ENCODE data around the gene HOXA7.
A peak's percentile ranks its signal among the peaks of the same experiment; 100 is the strongest.

HOXA7 gene

DNA sequence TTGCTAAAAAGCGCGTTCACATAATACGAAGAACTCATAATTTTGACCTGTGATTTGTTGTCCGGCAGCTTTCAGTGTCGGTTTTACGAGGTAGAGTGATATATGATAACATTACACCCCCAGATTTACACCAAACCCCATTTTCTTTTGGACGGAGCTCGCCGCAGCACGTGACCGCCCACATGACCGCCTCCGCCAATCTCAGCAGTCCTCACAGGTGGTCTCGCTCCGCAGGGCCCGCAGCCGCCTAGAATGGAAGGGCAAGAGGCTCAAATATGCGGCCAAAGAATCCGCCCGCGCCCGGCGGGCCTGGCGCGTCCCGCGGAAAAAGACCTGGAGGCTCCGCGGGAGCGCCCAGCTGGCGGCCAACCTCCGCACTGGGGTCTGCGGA lies at the start of gene HOXA7:
TSS of gene HOXA7 (minus strand) at position 168 of the 391 bp plus-strand sequence. CDS start at position 38, 130 bp downstream.
- DNase-seq (ENCODE audit: low read depth in 2 of 2), result no peak

DNA sequence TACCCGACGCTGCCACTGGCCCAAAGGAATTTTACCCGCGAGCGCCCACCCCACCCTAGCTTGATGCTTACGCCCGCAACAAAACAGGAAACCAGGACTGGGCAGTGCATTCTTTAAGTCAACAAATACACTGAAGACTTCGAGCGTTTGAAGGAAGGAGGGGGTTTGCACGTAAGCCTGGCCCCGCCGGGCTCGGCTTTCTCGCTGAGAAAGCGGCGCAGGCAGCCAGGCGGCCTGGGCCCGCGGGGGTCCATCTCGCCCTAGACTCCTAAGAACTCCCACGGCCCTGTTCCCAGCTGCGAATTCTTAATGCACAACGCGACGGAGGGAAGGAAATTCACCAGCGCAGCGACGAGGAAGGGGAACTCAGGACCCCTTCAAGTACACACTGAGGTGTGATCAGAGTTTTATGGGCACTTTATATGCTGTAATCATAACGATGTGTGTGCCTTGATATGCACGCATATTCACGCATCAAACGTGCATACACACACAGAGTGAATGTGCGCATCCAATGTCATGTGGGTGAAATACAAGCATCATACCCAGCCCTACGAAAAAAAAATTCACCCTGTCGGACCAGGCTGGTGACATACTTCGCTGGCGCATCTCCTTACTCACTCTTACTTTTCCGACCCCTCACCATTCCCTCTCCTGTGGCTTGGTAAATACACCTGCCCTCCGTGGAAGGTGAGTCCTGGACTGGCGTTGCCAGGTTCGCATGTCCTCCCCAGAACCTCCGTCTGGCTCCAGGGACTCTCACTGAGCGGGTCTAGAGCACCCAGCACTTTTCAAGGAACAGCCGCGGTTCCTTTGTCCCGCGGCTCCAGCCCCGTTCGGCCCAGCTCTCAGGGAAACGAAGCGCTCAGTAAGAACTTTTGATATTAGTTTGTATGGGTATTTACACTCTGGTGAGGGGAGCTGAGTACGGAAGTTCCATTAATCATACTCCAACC lies 49.1 kb upstream of the HOXA7 start:
- DNase-seq (ENCODE audit: low read depth in 2 of 2), result no peak

DNA sequence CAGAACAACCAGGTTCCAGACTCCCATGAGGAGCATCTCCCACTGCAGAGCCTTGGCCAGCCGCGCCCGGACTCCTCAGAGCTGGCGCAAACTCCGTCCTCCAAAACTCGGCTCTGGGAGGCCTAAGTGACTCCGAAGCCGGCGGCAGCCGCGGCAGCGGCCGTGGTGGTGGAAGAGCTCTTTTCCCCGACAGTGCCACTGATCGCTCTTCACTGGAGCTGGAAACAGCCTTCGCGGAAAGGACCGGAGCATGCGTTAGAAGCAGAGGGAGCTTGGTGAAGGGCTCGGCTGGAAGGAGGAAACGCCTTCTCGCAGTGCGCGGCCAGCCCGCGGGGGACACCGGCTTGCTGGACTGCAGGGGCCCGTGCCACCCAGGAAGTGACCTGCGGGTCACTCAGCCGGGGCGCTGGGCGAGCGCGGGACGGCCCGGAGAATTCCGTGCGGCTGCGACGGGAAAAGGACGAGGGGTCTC lies 48.4 kb upstream of the HOXA7 start:
- no peak for DNase-seq (ENCODE audit: low read depth in 2 of 2)

DNA sequence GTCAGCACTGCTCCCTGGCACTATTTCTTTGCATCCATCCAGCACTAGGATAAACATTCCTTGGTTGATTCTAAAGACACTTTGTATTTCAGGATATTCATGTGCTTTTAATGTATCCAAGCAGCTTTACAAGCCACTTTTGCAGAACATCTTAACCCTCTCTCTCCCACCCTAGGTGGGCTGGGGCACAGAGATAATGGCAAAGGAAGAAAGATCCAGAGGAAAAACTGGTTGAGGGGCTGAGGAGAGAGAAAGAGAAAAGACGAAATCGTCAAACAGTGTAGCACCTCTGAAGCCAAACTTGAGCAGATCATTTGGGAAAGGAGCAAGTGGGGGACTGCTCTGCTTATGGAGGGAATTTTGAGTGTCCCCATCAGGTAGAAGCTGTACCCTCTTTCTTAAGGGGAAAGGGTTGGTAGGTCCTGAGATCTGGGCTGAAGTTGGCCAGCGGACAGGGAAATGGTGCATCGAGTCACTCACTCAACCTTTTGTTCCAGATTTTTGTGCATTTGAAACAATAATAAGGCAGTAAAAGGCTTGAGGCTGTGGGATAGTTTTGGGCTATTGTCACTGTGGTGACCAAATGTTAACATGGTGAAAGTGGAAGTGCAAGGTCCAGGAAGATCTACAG lies 47.6 kb upstream of the HOXA7 start:
- DNase-seq (ENCODE audit: low read depth in 2 of 2), result no peak

DNA sequence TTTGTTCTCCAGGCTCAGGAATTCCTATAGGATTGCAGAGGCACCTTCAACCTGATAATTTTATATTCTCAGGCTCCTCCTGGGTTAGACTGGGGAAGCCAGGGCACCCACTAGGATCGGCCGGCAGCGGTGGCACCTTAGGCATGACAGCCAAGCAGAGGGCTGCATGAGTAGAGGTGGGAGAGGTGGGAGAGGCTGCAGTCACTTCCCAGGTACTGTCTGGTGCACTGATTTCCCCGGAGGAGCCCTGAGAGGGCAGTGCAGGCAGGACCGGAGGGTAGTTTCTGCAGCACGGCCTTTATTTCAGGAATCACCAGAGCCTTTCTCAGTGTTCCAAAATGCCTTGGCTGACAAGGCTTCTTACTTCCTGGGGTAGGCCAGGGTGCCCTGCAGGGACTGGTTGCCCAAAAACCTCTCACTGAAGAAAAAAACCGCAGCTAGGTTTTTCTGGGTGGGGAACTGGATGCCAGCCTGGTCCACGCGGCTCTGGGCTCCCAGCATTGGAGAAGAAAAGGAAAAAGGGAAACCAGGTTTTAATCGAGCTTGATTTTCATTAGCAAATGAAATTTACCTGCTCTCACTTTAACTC lies 47.0 kb upstream of the HOXA7 start:
- DNase-seq (ENCODE audit: low read depth in 2 of 2), result no peak

DNA sequence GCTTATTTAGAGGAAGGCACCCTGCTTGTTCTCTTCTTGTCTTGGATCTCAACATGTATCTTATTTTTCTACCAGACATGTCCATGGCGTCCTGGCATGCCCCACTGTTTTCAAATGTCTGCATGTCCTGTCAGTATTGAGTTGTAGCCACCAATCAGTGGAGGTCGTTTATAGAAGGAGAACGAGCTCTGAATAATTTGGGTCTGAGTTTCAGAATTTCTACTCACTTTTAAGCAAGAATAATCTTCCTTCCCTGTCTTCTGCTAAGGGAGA lies 46.3 kb upstream of the HOXA7 start:
- DNase-seq (ENCODE audit: low read depth in 2 of 2), result no peak

DNA sequence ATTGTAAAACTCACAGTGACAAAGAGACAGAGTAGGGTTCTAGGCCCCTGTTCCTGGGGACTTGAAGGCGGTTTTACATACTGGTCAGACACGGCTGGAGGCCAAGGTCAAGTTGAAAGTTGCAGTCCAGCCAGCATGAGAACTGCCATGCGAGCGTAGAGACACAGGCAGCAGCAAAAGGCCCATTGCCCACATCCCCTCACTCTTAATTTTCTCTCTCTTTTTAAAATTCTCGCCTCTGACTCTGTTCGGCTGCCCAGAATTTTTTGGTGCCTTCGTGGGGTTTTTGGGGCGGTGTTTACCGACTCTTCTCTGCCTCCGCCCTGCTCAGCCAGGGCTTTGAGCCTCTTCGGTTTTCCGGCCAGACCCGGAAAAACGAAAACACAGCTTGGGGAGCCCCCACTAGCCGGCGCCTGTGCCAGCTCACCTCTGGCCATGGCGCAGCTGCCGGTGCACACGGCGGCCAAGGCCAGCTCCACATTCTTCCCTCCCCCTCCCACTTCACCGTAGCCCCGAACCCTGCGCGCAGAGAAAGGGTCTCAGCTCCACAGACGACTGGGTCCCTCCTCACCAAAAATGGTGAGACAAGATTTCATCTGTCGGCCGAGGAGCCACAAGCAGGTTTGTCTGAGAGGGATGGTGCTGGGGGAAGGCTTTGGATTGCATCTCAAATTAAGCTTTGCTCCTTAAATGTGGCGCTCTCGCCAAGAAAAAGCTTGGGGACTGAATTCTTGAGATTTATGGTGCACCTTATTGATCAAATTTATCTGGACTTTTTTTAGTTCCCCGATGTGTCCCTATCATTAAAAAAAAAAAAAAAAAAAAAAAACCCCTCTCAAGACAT lies 45.8 kb upstream of the HOXA7 start:
- DNase-seq (ENCODE audit: low read depth in 2 of 2), result no peak

DNA sequence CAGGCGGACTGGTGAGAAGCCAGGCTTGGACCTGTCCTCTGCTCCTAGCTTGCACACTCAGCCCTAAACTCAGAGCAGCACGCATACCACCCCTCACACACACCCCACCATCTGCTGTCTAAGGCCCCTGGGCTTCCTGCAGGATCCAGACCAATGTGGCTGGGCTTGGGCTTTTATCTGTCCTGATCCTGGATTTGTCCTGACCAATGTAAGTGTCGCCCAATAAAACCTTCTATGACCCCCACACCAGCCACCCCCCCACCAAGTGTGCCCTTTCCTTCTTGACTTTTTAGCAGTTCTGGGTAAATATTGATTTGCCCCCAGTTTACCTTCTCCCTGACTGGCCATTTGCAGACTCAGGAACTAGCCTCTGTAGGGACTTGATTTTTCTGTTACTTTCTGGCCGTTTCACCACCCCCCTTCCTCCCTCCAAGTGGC lies 45.1 kb upstream of the HOXA7 start:
- no peak for DNase-seq (ENCODE audit: low read depth in 2 of 2)

DNA sequence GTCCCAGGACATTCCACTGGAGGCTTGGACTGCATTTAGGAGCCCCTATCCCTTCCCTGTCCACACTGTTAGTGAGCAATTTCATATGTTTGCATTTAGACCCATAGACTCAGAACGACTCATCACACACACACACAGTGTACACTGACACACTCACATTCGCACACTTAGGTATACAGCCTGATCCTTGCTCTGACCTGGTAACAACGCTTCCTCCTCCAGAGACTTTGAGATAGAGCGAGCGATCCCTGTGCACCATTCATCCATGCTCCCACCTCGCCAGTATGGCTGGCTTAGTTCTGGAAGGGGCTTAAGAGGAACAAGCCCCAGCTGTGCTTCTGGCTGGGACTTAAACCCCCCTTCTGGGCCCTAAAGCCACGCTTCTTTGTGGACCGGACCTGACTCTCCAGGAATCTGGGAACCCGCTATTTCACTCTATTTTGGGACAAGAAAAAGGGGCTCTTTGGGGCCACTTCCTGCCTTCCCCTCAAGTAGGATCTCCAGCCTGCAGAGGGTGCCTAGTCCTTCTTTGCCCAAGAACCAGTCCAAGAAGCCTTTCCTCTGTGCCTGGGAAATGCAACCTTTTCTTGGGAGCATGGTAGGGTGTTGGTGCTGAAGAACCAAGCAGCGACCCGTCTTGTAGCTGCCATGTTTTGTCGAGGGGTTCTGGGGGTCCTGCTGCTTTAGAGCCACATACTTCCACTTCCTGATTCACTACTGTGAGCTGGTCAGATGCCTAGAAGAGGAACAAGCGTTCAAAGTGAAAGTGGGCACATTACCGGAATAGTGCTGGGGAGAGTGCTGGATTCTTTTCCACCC lies 44.5 kb upstream of the HOXA7 start:
- no peak for DNase-seq (ENCODE audit: low read depth in 2 of 2)

DNA sequence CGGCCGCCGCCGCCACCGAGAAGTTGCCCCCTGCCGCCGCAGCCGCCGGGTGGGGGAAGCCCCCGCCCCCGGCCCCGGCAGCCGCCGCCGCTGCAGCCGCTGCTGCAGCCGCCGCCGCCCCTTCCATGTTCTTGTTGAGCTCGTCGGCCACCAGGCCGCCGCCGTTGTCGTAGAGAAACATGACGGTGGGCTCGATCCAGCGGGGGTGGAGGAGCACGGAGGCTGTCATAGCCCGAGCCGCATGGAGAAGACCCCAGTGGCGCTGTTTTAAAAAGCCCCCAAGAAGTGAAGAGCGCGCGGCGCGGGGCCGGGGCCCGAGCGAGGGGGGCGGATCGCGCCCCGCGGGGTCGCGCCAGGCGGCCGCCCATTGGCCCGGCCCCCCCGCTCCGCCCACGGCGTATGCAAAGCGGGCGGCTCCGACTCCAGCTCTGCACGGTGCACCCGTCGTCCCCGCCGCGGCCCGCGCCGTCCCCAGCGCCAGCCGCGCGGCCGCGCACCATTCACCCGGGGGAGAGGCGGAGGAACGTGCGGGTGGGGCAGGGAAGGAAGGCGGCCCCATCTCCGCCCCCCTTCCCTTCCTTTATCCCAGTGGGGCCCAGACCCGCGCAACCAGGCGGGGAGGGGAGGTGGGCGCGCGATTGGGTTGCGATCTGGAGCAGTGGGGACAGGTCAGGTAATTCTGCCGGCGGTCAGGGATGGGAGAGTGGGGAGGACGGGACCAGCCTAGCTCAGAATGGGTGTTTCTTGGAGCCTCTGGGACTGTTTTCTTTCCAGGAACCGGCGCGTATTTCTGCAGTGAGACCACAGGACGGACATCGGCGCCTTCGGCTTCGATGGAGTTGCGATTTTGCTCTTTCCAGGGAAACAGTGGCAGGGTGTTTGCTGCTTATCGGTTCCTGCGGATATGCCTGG lies 43.6 kb upstream of the HOXA7 start, which contains the start of gene HOXA13:
TSS of gene HOXA13 (minus strand) at position 243 of the 912 bp plus-strand sequence. CDS start at position 229, 14 bp downstream.
- DNase-seq (ENCODE audit: low read depth in 2 of 2), result no peak

DNA sequence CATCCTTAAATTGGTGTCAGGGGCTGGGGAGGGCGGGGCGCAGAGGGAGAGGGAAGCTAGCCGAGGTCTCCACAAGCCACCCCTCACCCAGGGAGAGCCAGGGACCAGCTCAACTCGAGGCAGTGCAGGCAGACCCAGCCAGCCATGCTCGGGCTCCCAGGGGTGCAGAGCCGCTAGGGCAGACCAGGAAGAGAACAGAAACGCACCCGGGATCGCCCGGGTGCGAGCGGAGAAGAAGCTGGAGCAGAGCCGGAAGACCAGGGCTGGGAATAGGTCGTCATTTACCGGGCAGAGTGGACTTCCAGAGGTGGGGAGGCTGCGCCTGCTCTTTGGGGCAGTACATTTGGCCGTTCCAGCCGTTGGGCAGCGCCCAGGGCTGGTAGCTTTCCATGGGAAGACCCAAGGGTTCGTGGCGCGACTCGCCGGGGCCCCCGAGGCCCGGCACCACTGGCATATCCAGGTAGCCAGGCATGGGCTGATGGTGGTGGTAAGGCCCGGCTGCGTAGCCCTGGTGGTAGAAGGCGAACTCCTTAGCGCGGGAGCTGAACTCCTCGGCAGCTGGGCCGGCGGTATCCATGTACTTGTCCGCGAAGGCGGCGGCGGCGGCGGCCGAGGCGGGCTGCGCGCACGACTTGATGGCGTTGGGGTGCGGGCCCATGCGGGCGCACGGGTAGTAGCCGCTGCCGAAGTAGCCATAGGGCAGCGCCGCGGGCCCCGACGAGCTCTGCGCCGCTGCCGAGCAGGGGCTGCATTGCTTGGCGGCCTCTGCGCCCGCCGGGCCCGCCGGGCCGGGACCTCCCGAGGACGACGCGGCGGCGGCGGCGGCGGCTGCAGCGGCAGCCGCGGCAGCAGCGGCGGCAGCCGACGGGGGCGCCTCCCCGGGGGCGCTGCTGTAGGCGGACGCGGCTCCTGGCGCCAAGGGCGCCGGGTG lies 42.7 kb upstream of the HOXA7 start:
- DNase-seq (ENCODE audit: low read depth in 2 of 2), result no peak

DNA sequence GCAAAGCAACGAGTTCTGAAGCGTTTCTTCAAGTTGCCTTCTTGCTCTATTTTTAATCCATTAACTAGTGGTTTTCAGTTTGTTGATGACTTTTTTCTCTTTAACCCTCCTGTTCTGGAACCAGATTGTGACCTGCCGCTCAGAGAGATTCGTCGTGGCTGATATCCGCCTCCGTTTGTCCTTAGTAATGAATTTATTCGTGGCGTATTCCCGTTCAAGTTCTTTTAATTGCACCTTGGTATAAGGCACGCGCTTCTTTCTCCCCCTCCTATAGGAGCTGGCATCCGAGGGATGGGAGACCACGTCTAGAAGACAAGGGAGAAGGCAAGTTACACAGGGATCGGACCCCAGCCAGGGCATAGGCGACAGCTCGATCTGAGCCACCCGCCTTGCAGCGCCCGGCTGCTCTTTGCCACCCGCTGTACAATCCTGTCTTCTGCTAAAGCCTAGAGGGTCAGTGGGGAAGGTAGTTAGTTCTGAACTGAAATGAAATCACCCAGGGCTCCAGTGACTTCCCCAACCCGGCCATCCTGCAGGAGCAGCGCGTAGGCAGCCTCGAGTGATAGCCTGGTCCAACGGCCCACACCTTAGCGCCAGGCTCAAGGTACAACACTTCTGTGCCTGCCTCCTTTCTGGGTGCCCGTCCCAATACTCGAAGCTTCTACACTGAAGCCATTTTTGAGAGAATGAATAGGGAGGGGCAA lies 41.8 kb upstream of the HOXA7 start:
- DNase-seq (ENCODE audit: low read depth in 2 of 2), result no peak

DNA sequence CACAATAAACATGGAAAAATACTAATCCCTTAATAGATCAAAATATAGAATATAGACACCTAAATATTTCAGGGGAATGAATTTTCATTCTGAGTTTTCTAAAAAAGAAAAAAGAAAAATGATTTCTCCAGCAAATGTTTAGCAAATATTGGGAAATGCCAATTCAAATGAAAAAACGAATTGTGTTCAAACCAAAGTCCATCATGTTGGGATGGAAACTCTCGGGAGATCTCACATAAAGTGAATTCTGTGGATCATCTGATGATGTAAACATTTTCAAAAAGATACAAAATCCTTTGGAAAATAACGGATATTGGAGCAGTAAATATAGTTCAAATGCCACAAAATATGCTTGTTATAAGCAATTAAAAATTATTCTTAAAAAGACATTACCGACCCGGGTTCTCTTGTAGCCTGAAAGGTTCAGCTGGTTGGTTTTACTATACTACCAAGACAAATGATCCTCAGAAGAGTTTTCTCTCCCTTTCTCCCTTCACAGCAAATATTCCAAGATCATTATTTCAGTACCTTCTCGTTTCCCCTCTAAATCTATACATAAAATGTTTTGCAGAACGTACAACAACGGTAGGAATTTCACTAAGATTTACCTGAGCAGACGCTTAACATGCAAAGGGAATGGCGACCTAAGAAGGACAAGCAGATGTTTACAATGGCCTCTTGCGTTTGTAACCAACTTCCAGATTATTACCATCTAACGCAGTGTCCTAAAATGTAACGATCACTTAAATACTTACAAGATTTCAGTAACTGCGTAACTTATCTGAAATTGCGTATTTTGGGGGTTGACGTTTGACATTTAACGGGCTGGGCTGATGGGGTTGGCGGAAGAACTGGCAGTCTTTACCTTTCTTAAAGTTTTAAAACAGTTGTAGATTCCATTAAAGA lies 40.9 kb upstream of the HOXA7 start:
- no peak for DNase-seq (ENCODE audit: low read depth in 2 of 2)

DNA sequence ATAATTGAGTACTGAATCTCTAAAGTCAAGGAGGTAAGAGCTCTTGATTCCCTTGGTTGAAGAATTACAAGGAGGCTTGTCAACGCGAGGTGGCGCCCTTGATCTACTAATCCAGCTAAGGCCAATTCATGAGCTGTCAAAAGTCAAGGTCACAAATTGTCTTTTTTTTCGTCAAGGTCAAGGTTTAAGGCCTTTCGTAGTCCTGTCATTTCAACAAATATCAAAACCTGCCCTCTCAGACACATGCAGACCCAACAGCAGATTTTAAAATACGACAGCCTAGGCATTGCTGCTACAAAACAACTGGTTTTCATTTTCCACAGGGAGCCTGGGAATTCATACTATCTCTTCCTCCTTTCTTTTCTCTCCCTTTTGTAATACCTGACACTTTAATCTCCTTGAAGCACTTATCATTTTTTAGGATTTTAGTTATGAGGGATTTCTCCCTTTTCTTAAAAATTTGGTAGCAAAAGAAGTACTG lies 39.9 kb upstream of the HOXA7 start:
- DNase-seq (ENCODE audit: low read depth in 2 of 2), result peak; percentile 49 to 53

DNA sequence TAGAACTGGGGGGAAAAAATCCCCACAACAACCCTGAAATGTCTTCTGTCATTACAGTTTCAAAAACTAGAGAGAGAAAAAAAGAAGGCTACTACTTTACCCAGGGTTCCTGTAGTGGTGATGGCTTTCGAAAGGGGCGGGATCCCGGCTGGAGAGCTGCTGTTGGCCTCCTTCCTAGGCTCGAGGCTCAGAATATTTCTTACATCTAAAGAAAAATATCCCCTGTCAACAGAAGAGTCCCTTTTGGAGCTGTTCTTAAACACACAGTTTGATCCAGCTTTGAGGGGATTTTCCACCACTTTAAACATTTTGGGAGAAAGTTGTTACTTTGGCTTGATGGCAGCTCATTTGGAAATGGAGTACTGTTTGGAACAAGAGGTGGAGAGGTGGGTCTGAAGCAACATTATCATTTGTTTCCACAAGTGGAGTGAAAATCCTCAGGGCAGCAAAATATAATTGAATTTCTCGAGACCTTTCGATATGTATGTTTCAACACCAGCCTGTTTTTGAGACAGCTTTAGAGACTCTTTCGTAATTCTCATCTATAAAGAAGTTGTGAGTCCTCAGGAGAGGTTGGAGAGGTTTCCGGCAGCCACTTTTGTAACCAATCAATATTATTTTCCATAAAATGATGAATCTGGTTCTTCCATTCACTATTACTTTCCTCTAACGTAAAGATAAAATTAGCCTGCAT lies 38.4 kb upstream of the HOXA7 start:
- DNase-seq (ENCODE audit: low read depth in 2 of 2), result no peak

DNA sequence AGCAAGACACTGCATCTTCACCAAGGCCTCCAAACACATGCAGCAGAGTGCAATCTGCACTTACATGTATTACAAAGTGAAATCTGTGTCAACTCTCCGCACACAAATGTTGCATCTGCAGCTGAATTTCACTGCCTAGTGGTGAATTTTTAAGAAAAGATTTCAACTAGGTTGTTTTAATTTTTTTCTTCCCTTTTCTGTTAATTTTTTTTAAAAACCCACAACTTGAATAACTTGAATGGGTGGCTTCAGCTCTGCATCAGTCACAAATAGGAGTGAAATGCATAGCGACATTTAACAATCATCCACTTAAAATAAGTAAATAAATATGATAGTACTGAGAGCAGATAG lies 37.5 kb upstream of the HOXA7 start:
- no peak for DNase-seq (ENCODE audit: low read depth in 2 of 2)

All from stimulated activated CD8-positive, alpha-beta memory T cell treated with anti-CD3 and anti-CD28 coated beads, Interleukin-15, amount 100 ng/mL, for 48 hours (primary cell).